HG02852 (cell line): ENCODE measurements around the gene RUNX1.

Experiments
- ATAC-seq: cut with Tn5 transposase; IDR thresholded peaks from one replicate; pipeline ENCODE4 v1.9.1; 2021; ENCODE audit warnings: mild to moderate bottlenecking, moderate library complexity; ENCODE audit not compliant: unreplicated experiment

RUNX1 gene

DNA sequence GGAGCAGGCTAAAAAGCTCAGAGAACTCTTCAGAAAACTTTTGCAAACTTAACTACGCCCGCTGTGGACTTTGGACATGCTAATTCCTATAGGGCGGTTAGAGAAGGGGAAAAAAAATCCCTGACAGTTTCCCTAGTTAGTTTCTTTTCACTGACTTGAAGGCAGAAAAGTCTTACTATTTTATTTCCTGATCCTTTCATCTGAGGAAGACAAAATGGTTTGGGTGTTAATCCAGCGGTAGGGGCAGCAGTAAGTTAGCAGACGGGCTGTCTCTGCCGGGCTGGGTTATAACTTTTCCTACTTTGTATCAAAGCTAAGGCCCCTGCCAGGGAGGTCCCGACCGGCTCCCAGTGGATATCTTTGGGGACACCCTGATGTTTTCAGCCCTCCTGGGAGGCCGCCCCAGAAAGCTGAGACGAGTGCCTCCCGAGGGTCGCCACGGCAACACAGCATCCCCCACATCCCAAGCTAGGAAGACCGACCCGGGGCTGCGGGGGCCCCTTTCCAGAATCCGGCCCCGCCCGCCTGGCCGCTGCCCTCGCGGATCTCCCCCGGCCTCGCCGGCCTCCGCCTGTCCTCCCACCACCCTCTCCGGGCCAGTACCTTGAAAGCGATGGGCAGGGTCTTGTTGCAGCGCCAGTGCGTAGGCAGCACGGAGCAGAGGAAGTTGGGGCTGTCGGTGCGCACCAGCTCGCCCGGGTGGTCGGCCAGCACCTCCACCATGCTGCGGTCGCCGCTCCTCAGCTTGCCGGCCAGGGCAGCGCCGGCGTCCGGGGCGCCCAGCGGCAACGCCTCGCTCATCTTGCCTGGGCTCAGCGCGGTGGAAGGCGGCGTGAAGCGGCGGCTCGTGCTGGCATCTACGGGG is 162.6 kb downstream of the RUNX1 start:
- no peak for ATAC-seq

DNA sequence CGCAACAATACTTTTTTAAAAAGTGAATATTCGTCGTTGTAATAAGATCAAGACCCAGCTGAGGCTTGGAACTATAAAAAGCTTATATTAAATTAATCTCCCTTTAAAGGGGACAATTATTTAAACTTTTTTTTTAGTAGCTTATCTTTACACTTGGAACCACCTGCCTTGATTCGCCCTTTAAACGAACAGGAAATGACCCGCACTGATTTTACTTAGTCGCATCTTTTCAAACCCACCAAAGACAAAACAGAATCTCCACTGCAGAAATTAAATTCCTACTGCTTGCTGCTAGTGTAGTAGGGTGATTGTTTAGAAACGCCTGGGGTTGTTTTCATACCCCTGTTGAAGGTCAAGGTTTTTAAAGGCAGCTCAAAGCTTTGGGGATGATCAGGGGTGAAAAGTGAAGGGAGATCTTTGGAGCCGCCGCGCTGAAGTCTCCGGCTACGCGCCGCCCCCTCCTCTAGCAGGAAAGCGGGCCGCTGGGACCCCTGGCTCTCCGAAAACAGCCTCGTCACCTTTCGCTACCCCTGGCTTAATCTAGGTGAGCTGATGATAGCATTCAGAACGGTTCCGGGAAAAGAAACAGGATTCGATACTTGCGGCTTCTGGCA is 163.4 kb downstream of the RUNX1 start:
- no peak for ATAC-seq

DNA sequence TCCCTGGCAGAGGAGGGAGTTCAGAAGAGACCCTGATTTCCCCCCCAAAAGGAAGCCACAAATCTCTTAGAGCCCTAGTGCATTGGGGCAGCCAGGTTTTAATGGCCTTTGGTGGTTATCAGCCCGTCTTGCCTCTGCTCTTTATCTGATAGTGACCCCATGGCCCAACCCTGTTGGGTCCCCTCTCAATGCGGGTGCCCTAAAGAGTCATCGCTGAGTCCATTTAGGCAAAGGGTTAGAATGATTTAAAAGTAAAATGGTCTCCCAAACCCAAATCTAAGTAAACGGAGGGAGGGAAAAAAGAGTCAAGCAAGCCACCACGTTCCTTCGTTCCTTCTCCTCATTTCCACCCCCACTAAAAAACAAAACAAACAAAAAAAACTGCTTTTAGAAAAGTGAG is 164.0 kb downstream of the RUNX1 start:
- no peak for ATAC-seq

DNA sequence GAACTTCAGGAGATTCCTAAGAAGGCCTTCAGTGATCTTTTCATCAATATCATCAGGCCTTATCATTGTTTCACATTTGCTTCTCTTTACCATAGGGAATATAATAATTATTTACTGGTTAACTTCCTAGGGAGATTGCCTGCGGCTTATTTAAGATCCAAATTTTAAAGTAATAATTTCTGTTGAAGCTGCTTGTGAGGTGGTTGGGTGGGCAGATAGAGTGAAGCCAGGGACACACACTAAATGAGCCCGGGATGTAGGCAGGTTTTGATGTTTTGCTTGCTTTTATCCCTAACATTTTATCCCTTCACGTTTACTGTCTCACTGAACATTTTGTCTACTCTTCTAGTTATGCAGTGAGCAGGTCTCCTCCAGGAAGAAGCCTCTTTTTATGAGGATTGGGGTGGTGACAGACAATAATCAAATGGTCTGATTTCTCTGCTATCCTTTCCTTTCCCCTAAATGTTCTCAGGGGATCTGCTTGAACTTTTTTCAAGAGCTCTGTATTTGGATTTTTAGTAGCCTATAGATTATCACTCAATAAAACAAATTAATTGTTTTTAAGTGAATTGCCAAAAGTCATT is 164.7 kb downstream of the RUNX1 start:
- no peak for ATAC-seq

DNA sequence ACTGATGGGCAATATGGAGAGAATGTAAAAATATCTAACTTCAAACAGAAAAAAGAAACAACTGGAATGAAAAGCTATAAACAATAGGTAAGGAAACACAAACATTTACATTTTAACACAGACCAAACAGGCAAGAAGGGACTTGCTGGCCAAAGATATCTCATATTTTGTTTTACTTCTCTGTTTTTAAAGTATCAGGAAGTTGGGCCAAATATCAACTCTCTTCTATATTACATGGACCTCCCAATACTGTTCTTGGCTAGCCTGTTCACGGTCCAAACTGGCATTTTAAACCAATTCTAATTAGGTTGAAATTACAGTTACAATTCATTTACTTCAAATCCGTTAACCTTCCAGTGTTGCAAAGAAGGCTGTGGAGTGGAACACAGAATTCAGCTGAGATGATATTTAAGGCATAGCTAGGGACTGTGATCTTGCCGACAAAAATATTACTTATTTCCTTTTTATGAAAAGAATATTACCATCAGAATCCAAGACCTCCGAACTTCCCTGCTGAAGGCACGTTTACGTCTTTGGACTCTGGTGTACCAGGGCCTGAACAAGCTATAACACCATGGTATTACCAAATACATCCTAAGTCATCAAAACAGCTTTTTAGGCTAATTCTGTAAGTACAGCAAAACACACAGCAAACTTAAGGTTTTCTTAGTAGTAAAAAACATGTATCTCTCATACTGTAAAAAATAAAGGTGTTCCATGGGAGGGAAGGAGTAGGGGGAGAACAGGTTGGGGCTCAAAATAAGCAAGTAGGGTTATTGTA is 165.4 kb downstream of the RUNX1 start:
- ATAC-seq: no peak

DNA sequence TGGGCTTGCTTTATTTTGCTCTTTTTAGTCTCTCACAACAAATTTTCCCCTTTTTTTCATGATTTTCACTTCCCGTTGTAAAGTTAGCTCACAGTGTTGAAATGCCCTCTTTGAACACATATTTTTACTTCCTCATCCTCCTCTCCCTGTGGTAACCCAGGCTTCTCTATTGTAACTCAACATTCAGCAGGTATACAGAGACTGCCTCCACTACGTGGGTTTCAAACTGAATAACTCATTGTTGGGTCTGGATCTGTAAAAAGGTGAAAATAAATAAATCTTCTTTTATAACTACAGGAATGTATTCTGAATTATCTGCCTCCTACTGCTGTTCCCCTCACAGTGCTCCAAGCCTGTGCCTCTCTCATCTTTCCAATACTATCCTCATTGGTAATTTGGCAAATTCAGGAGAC is 166.4 kb downstream of the RUNX1 start:
- ATAC-seq: peak; percentile 50

DNA sequence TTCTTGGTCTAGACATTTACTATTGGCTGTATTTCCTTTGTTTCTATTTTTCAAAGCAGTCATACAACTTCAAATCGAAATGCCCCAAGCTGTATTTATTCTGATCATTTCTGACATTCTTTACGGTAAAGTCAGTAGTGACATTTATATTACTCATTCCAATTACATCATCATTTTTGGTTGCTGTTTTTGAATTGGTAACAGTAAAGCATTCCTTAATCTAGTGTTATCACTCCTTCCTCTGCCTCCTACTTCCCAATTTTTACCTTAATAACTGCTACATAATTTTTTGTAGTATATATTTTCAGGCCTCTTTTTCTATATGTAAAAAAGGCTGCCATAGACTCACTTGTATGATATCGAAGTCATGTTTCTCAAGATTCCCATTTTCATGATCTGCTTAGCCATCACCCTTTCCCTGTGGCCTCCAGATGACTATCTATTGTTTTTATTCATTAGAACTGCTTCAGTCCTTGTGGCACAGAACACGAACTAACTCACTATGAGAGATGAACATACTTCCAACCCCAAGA is 167.2 kb downstream of the RUNX1 start:
- ATAC-seq: no peak

DNA sequence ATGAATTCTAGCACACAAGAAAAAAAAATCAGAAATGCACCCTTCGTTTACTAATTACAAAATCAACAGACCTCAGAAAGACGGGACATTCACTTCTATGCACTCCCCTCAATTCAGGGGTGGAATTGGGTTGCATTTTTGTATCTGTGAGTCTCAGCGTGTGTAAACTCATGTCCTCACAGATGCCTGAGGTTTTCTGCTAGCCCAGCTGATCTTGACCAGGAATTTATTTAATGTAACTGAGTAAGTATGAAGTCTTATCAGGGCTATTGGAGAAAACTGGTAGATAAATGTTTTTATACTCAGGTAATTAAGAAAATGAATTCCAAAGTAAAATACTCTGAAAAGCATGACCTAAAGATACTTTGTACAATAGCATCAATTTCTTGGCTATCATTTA is 167.7 kb downstream of the RUNX1 start:
- ATAC-seq: no peak

DNA sequence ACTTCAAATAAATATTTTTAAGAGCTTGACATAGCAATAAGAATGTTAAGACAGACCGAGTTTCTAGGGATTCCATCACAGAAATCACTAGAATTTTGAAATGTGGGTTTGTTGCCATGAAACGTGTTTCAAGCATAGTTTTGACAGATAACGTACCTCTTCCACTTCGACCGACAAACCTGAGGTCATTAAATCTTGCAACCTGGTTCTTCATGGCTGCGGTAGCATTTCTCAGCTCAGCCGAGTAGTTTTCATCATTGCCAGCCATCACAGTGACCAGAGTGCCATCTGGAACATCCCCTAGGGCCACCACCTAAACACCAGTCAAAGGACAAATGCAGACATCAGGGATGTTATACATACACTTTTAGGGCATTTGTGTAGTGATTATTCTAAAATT is 168.7 kb downstream of the RUNX1 start:
- ATAC-seq: no peak

DNA sequence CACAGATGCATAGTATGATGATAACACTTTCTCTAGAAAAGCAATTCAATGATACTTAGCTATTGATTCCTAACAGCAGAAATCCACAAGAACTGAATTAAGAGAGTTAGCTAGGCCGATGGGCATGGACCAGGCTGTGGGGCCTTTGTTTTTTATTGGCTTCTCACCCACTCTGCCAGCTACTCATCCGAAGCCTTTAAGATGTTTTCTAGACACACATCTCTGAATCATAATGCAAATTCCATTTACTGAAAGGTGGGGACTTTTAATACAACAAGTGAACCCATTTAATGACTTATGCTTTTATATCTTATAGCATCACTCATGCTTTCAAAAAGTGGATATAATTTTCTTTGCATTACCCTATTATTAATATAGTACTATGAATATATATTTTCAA is 170.2 kb downstream of the RUNX1 start:
- no peak for ATAC-seq

DNA sequence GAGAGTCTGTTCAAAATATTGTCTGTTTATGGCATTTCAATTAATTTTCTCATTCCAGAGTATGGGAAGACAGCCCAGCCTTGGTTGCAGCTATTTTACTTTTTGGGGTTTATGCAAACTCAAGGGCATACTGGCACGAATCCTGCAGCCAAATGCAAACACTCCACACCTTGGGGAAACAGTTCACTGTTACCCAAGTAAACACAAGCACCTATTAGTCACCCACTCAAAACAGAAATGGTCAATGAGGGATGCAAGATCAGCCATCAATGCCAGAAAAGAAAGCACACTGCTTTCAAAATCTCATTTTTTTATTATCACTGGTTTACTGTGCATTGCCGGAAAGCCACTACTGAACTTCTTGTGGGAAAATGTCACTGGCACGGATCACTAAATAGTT is 170.6 kb downstream of the RUNX1 start:
- no peak for ATAC-seq

DNA sequence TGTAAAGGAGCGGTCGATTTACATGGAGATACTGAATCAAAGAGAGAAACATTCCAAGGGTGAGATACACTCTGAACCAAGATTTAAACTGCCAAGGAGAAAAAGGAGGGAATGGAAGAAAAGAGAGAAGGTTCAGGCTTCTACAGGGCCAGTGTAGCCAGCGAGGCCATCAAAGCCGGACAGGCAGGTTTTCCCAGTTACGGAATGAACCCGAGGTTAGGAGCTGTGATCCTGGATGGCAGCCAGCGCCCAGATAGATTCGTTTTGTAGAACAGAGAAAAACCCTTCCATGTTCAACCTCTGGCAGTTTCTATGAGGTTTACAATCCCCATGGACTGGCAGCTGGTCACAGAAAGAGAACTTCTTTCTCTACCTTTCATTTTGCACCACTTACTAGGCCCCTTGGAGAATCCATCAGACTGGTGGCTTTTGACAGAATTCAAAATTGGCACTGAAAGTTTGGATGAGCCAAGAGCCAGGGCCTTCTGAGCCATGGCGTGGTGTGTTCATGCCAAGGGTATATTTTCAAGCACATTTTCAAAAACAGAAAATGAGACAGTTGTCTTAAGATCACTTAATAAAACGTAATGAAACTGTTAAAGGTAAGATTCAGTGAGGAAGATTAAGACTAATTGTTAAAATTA is 171.5 kb downstream of the RUNX1 start:
- no peak for ATAC-seq

DNA sequence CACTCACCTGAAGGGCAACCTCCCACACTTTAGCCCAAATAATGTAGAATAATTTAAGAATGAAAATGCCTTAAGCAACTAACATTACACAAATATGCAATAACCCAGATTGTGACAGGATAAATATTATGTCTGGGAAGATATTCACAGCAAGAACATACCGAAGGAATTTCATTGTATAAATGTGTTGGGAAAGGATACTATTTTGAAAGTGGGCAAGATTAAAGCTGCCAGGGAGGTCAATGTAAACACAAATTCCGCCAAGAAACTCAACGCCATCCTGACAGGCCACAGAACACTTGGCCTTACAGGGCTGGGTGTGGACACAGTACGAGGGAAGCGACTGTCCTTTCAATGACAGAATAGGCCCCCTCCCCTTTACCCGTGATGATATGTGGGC is 173.3 kb downstream of the RUNX1 start:
- no peak for ATAC-seq

DNA sequence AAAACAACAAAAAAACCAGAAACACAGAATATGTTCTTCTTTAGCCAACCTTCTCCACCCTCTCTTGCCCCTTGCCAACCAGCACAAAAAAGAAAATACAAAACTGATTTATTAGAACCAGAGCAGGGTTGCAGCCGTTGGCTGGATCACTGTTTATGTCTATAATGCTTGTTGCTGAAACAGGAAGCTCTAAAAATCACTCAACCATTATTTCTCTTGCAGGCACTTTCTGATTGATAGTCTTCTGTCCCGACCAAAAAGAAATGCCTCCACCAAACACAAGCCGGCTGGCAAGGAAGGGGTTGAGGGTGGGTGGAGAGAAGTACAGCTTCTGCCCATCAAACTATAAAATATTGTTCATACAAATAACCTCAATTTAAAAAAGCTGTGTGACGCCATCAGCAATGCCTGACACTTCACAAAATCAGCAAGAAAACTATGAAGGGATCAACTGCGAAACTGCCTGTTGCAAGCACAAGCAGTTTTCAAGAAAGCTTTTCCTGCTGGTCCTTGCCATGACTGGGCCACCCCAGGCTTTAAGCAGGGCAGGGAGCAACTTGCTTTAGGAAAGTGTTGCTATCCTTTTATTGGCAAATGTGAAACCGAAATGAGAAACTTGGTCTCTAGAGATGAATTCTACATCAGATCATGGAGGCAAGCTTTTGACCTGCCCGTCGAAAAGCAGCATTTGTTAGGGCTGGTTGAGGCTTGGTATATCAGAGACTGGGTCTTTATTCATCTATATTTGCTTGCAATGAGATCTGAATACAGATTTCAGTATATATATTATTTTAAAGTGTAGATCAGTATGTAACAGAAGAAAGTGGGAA is 174.2 kb downstream of the RUNX1 start:
- no peak for ATAC-seq

DNA sequence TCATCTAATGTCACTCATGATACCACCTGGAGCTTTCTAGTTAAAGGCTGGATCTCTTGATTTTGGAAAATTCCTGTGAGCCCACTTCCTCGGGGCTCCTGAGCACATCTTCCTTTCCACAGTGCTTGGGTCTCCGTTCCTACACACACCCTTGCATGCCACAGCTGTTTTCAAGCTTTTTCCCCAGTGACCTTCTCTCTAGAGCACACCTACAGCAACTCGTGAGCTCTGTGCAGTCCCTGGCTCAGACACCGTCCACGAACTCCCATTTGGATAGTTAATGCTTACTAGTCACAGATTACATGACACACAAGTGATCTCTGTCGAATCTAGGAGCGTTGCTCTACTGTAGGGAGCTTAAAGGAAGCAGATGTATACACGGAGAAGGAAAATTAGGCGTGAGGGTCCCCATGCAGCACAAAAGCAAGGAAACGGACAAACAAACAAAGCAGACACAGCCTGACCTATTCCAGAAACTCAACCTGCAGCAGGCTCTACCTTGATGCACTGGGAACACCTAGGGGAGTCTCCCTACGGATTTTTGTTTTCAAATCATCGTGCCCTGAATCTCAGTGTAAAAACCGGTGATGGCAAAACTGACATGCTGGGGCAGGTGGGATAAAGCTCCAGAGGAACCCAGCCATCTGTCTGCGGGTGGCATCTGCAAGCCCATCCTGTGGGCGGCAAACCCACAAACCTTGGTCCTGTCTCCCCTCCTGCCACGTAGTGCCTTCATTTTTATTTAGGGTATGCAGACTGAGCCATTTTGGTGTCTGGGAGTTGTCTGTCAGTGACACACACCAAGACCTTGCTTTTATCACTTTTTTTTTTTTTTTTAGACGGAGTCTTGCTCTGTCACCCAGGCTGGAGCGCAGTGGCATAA is 177.8 kb downstream of the RUNX1 start:
- ATAC-seq: no peak

DNA sequence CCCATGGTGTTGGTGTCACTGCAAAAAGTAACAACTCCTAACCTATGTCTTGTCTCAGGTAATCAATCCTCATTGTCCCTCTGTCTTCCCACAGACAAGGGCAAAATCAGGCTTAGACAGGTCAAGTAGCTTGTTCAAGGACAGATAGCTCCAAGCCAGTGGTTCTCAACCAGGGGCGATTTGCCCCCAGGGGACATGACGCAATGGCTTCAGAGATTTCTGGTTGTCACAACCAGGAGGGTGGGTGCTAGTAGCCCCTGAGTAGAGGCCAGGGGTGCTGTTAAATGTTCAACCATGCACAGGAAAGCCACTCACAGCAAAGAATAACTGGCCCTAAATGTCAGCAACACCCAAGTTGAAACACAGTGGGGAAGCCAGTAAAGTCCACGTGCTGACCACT is 178.9 kb downstream of the RUNX1 start:
- no peak for ATAC-seq

DNA sequence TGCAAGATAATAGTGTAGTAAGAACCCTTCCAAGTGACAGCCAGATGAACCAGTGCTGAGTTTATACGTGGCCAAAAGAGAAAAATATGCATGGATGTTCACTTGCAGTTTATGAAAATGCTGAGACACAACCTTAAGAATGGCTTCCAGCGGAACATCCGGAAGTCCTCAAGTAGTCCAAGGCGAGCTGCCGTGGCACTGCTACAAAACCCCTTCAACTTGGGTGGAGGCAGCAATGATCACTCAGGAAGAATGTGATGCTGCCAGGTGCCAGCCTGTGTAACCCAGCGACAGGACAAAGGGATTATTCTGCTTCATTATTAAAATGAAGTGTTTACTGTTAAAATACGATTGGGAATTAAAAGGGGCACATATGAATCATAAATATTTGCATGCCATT is 179.6 kb downstream of the RUNX1 start:
- no peak for ATAC-seq

DNA sequence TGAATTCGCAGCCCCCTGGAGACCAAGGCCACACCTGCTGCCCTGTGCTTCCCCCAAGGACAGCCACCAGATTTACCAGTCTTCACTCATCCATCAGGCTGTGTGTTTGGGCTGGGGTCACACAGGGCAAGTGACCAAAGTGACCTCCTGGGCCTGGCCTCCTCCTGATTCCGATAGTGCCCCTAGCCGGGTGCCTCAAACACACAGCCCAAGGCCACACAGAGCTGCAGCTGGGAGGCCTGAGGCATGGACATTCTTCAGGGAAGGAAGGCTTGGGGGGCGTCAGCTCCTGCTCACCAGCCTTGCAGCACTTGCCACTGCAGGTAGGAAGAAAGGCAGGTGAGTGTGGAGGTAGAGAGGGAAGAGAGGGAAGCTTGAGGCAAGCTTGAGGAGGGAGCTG is 181.3 kb downstream of the RUNX1 start:
- ATAC-seq: no peak
